IPS-15b (cell line): ENCODE data around the gene PLA2G2A.

Experiments
- H3K27me3 ChIP-seq: one replicate; pipeline ENCODE4 v1.6.1; 2013; ENCODE audit warnings: low read length; ENCODE audit not compliant: control insufficient read depth, insufficient read depth
- H3K36me3 ChIP-seq: one replicate; pipeline ENCODE4 v1.6.1; 2013; ENCODE audit warnings: low read length; ENCODE audit not compliant: control insufficient read depth, insufficient read depth
- H3K4me1 ChIP-seq: one replicate; pipeline ENCODE4 v1.6.1; 2013; ENCODE audit warnings: mild to moderate bottlenecking, low read length; ENCODE audit not compliant: control insufficient read depth, insufficient read depth
- H3K4me3 ChIP-seq: one replicate; pipeline ENCODE4 v1.5.1; 2013; ENCODE audit warnings: low read depth, low read length
- H3K9ac ChIP-seq: one replicate; pipeline ENCODE4 v1.6.1; 2013; ENCODE audit warnings: low read depth, mild to moderate bottlenecking, low read length
- H3K9me3 ChIP-seq: one replicate; pipeline ENCODE4 v1.6.1; 2013; ENCODE audit warnings: mild to moderate bottlenecking, low read length; ENCODE audit not compliant: control insufficient read depth, insufficient read depth

Gene PLA2G2A

DNA sequence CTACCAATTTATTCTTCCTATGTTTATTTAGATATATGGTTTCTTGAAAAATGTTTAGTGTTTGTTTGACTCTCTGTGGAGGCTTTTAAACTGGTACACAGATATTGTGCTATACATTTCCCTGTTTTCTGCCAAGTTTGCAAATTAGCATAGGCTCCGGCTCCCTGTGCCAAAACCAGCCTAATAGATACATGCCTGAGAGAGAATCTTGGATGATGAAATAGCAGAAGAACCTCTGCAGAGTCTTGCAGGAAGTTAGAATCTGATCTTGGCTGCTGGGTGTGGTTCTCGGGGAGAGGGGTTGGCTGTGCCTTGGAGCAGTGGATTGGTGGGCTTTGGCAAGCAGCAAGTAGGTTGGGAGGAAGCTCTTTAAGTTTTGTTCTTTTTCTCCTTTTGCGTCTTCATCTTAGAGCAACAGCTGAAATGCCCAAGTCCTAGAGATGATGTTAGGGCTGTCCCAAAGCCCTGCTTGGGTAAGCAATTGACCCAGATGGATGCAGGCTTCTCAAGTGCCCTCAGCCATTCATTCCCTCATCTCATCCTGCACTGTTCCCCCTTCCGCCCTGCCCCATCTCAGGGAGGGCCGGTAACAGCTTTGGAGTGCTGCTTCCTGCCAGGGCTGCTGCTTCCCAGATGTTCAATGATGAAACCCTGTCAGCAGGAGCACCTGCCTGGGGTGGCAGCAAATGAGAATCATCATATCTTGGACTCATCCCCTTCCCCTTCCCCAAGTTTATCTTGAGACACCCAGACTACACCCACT, 9.3 kb downstream of the PLA2G2A start:
- Histone ChIP-seq H3K4me3 (no peak overlapping the region), H3K9me3 (no peaks in the 10 kb centered on the region), H3K36me3 (no peaks in the 10 kb centered on the region), H3K27me3 (no peaks in the 10 kb centered on the region), H3K4me1 (peaks cover 2% of the 10 kb centered on the region), H3K9ac (no peak overlapping the region)

DNA sequence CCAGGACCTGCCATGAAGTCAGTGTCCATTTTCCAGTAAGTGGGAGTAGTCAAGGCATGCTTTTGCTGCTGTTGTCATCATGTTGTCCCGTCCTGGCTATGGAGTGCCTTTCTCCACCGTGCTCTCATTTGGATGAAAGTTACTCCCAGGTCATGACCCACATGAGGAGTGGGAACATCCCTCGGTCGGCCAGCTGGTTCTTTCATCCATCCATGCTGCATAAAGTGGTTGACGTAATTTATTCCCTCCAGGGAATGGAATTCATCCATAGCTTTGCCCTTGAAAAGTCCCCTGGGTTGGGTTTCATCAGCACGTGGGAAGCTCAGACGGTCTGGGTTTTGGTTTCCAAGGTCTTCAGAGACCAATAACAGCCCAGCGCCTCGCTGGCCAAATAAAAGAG, 11.6 kb downstream of the PLA2G2A start:
- Histone ChIP-seq H3K27me3 (no peaks in the 10 kb centered on the region), H3K36me3 (no peaks in the 10 kb centered on the region), H3K9me3 (no peaks in the 10 kb centered on the region), H3K4me1 (no peaks in the 10 kb centered on the region), H3K4me3 (no peak overlapping the region), H3K9ac (no peak overlapping the region)

DNA sequence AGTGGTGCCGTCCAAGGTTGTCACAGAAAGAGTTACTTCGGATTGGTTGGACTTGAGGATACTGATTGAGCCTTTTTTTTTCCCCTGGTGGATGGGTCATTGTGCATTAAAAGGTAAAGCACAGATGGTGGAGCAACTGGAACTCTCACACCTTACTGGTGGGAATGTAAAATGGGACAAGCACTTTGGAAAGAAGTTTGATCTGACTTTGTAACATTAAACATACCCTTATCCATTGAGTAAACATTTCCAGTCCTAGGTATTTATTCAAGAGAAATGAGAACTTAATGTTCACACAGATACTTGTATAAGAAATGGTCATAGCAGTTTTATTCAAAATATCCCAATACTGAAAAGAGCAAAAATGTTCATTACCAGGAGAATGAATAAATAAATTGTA, 14.9 kb downstream of the PLA2G2A start:
- H3K4me3 ChIP-seq: no peak overlapping the region
- no peak overlapping the region for H3K9ac ChIP-seq
- H3K36me3 ChIP-seq: no peaks in the 10 kb centered on the region
- no peaks in the 10 kb centered on the region for H3K4me1 ChIP-seq
- H3K9me3 ChIP-seq: peaks cover 5% of the 10 kb centered on the region
- no peaks in the 10 kb centered on the region for H3K27me3 ChIP-seq

DNA sequence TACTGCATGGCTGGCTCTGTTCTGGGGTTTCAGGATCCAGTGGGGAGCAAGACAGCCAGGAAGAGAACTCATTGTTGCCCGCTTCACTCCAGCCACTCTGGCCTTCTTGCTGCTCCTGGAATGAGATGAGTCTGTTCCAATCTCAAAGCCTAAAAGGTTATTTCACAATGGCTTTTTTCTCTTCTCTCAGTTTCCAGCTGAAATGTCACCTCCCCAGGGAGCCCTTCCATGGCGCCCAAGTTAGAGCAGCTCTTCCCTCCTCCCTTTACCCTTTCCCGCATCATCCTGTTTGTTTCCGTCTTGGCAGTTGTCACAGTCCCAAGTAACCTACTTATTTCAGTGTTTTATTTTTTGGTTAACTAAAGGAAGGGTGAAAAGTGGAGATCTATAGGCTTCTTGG, 15.8 kb downstream of the PLA2G2A start:
- H3K36me3 ChIP-seq: no peaks in the 10 kb centered on the region
- H3K4me1 ChIP-seq: no peaks in the 10 kb centered on the region
- peaks cover 5% of the 10 kb centered on the region for H3K9me3 ChIP-seq
- no peak overlapping the region for H3K4me3 ChIP-seq
- H3K9ac ChIP-seq: no peak overlapping the region
- no peaks in the 10 kb centered on the region for H3K27me3 ChIP-seq

DNA sequence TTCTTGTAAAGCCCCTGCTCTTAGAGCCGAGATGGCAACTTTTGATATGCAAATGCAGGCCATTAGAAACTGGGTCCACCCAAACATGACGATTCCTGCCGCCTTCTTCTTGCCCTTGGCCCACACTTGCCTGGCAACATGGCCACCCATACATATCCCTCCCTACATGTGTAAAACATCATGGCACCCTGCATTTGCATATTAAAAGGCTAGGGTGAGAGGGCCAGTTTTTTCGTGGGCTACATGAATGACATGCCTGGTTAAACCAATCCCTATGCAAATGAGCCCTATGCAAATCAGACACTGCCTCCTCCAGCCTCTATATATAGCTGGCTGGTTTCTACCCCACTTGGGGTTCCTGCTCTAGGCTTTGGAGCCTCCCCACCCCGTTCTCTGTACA, 18.8 kb downstream of the PLA2G2A start:
- Histone ChIP-seq H3K4me1 (peaks cover 3% of the 10 kb centered on the region), H3K27me3 (no peaks in the 10 kb centered on the region), H3K4me3 (no peak overlapping the region), H3K9me3 (peaks cover 5% of the 10 kb centered on the region), H3K9ac (no peak overlapping the region), H3K36me3 (no peaks in the 10 kb centered on the region)

DNA sequence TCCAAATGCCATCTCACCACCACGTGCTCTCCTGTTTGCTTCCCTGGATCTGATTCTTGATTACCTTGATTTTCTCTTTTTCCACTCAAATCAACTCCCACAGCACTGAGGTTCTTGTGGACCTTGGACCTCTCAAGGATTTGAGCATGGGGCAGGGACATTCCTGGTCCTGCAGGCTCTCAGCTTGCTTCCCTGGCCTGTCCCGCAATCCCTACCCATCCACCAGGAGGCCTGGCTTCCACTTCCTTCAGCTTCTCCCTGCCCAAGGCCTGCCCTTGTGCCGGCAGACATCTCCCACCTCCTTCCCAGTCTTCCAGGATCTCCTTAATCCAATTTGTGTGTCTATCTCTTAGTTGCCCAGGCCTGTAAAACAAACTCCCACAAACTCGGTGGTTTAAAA, 21.6 kb downstream of the PLA2G2A start:
- no peaks in the 10 kb centered on the region for H3K36me3 ChIP-seq
- H3K9ac ChIP-seq: no peak overlapping the region
- peaks cover 5% of the 10 kb centered on the region for H3K9me3 ChIP-seq
- H3K27me3 ChIP-seq: no peaks in the 10 kb centered on the region
- no peak overlapping the region for H3K4me3 ChIP-seq
- peaks cover 3% of the 10 kb centered on the region for H3K4me1 ChIP-seq

DNA sequence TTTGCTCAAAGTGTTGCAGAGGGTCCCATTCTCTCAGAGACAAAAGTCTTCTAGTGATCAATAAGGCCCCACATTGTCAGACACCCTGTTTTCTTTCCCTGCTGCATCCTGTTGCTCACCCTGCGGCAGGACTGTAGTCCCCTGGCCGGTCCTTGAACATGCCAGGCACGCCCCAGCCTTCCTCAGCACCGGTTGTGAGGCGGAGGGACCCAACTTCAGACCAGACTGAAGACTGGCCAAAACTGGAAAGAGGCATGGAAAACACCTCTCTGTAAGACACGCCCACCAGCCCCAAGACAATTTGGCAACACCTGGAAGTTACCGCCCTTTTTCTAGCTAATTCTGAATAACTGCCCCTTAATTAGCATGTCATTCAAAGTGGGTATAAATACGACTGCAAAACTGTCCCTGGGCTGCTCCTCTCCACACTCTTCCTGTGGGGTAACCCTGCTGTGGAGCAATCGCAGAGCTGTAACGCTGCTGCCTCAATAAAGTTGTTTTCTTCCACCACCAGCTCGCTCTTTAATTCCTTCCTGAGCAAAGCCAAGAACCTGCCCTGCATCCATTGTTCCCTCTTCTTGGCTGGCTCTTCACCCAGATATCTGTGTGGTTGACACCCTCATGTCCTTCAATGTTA, 23.8 kb downstream of the PLA2G2A start:
- Histone ChIP-seq H3K36me3 (no peaks in the 10 kb centered on the region), H3K4me1 (peaks cover 3% of the 10 kb centered on the region), H3K27me3 (no peaks in the 10 kb centered on the region), H3K9me3 (no peaks in the 10 kb centered on the region), H3K4me3 (no peak overlapping the region), H3K9ac (no peak overlapping the region)

DNA sequence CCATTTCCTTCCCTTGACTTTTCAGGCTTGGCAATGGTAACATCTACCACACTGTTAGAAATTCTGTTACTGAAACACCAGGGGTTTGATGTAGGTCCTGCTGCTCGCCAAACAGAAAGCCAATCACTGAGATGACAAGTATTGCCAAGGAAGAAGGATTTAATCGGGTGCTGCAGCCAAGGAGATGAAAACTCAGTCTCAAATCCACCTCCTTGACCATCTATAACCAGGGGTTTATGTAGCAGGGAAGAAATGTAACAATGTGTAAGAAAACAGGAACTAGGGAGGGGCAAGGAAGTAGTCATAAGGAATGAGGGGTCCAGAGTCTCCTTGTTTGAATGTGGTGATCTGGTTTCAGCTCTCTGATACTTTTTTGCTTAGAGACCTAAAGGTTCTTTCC, 25.4 kb downstream of the PLA2G2A start:
- no peaks in the 10 kb centered on the region for H3K36me3 ChIP-seq
- H3K9ac ChIP-seq: no peak overlapping the region
- peaks cover 3% of the 10 kb centered on the region for H3K4me1 ChIP-seq
- H3K27me3 ChIP-seq: no peaks in the 10 kb centered on the region
- no peak overlapping the region for H3K4me3 ChIP-seq
- H3K9me3 ChIP-seq: no peaks in the 10 kb centered on the region

DNA sequence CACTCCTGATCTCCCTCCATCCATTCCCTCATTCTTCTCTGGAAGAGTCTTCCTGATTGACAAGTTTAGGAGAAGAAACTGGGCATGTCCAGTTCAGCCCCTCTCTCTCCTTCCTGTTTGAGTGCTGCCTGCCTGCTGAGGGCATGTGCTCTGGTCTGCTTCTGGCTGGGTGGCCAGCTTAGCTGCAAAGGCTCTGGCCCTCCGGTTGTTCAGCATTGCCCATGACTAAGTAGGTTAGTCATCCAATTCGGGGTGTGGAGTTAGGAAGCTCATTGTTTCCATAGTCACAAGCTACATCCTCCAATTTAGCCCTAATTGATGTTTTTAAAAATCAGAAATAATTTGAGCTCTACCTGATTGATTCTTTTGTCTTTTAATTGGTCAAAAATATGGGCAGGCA, 30.4 kb downstream of the PLA2G2A start:
- Histone ChIP-seq H3K27me3 (no peaks in the 10 kb centered on the region), H3K4me1 (no peaks in the 10 kb centered on the region), H3K4me3 (no peak overlapping the region), H3K36me3 (no peaks in the 10 kb centered on the region), H3K9ac (no peak overlapping the region), H3K9me3 (no peaks in the 10 kb centered on the region)

DNA sequence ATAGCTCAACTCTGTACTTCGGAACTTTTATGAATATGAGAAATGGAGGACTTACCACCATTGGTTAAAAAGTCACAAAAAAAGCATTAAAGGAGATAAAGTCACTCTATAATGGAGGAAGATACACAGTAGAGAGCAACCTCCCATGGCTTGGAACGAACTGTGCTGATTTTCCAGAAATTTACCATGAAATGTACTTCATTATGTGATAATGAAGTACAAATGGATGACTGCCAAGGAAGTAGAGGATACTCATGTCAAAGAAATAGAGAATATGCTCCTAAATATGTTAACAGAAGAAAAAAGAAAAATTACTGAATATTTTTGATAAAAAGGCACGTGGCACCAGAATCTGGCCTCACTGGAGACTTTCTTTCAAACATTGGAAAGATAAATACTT, 32.4 kb downstream of the PLA2G2A start:
- H3K4me1 ChIP-seq: no peaks in the 10 kb centered on the region
- H3K27me3 ChIP-seq: no peaks in the 10 kb centered on the region
- no peaks in the 10 kb centered on the region for H3K36me3 ChIP-seq
- H3K4me3 ChIP-seq: no peak overlapping the region
- no peaks in the 10 kb centered on the region for H3K9me3 ChIP-seq
- H3K9ac ChIP-seq: no peak overlapping the region

DNA sequence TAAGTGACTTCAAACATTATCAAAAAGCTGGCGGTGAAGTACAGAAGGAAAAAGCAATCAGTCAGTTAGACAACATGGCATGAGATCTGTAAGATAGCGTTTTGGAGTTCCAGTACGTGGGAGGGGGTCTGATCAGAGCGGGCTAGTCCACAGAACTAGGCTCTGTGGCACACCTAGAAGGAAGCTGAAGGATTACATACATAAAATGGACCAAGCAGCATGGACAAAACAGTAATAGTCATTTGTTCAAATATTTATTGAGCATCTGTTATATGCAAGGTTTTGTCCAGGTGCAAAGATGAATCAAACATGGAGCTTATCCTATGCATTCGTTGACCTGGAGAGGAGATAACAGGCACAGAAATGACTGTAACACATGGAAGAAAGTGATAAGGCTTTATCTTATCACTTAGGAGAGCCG, 33.1 kb downstream of the PLA2G2A start:
- H3K9ac ChIP-seq: no peak overlapping the region
- H3K4me1 ChIP-seq: no peaks in the 10 kb centered on the region
- no peaks in the 10 kb centered on the region for H3K9me3 ChIP-seq
- H3K27me3 ChIP-seq: no peaks in the 10 kb centered on the region
- H3K4me3 ChIP-seq: no peak overlapping the region
- no peaks in the 10 kb centered on the region for H3K36me3 ChIP-seq

DNA sequence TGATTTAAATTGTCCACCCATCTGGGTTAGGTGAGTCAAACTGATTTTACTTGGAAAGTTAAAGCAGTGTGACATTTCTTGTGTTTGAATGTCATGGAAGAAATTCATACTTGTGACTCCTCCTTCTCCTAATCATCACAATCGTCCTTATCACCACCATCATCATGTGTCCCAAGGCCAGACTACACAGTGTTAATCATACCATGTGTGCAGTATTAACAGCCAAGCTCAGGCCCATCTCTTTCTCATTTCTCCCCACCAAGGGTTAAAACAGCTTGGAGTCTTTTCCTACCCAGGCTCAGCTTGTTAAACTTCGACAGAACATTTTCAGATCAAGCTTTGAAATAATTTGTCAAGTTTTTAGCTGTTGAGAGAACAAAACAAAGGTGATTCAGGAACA, 33.5 kb downstream of the PLA2G2A start:
- Histone ChIP-seq H3K4me3 (no peak overlapping the region), H3K36me3 (no peaks in the 10 kb centered on the region), H3K9me3 (no peaks in the 10 kb centered on the region), H3K27me3 (no peaks in the 10 kb centered on the region), H3K4me1 (peaks cover 2% of the 10 kb centered on the region), H3K9ac (no peak overlapping the region)
